GM19238 (cell line): ENCODE results near the gene GNPTG.

Experiments
- DNase-seq: peaks from one replicate; pipeline ENCODE4 v3.0.0; 2011; ENCODE audit warnings: low spot score; ENCODE audit not compliant: insufficient read length

GNPTG gene

DNA sequence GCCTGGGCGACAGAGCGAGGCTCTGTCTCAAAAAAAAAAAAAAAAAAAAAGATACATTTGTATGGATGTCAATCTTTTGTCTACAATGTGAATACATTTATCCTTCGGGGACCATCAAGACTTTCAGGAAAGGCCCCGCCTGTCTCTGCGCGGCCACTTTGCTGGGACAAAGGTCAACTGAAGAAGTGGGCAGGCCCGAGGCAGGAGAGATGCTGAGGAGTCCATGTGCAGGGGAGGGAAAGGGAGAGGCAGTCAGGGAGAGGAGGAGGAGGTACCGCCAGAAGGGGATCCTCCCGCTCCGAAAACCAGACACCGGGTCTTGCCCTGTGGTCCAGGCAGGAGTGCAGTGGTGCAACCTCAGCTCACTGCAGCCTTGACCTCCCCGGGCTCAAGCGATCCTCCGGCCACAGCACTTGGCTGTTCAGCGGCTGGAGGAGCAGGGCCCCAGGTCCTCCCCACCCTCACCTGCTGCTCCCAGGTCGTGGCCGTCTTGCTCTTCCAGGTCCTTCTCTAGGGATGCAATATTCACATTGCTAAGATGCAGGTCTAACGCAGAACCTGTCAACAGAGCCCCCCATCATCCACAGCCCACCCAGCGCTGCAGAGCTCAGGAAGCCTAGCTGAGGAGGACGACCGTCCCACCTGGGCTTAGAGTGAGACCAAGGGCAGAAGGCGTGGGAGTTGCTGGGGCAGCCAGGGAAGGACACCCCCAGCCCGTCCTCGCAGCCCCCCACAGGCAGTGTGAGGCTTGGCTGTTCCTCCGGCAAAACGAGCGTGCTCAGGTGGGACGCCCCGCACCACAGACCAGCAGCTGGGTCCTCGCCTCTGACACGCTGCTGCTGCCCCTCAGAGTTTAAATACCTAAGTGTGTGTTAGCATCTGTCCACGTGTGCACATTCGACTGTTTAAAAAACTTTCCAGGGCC is 19.6 kb downstream of the GNPTG start:
- no peak for DNase-seq

GRCh38 chr16:1372292-1372950 is 20.7 kb downstream of the GNPTG start:
- DNase-seq, result no peak

- no peak for DNase-seq
These were observed 22.9 kb downstream of the GNPTG start for GRCh38 chr16:1374418-1375297.

- no peak for DNase-seq
These were observed 23.5 kb downstream of the GNPTG start for GRCh38 chr16:1375298-1375640.

DNA sequence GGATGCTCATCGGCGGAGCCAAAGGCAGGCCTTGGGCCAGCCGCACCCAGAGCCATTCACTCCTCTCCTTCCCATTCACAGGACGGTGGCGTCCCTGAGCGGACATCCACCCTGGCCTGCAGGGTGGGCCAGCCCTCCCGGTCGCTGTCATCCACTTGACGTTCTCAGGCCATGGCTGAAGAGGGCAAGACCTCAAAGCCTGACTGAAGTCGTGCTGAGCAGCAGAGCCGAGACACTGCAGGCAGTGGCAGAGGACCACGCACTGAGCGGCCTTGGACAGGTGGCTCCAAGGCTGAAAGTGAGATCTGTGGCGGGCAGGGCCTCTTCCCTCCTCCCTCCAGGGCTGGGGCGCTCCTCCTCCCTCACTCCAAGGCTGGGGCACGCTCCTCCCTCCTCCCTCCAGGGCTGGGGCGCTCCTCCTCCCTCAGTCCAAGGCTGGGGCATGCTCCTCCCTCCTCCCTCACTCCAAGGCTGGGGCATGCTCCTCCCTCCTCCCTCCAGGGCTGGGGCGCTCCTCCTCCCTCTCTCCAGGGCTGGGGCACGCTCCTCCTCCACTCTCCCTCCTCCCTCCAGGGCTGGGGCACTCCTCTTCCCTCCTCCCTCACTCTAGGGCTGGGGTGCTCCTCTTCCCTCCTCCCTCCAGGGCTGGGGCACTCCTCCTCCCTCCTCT is 24.1 kb downstream of the GNPTG start:
- no peak for DNase-seq

DNA sequence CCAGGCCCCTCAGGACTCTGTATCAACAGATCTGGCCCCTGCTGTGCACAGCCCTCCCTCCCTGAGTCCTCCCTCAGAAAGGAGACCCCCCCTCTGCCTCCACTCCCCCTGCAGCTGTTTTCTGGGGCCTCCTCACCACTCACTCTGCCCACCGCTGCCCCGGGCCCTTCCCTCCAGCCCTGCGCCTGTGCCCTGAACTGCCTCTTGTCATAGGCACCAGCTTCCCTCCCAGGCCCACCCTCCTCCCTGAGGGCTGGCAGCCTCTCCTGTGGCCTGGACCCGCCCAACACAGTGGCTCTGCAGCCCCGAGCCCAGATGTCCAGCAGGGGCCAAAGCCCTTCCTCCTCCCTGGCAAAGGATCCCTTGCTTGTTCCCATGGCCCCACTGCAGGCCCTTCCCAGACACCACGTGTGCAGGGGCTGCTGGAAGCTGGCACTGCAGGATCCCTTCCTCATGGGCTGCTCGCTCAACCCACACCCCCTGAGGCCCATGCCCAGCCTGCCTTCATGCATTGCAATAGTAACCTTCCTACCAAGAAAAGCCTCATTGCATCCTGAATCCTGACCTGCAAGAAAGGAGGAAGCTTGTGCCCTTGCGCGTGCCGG is 25.8 kb downstream of the GNPTG start:
- no peak for DNase-seq

- no peak for DNase-seq
These were observed 26.5 kb downstream of the GNPTG start for GRCh38 chr16:1378087-1378803.

DNA sequence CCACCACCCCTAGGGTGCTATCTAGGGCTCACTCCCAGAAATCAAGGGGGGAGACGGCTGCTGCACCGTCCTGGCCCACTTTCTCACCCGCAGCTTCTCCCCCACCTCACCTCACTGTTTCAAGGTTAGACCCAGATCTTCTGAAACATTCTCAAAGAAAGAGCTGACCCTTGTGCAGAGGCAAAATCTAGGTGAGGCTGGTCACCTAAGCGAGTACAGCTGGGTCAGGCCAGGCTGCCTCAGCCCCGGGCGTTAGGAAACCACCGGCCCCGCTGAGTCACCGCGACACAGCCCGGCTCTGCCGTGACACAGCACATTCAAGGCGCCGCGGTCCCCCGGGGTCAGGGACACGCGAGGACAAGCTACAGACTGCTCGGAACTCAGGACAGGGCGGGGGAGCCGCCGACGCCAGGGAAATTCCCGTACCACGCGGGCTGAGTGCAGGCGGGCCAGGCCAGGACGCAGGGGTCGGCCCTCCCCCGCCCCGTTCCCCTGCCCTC is 27.1 kb downstream of the GNPTG start:
- peak; percentile 58 for DNase-seq

DNA sequence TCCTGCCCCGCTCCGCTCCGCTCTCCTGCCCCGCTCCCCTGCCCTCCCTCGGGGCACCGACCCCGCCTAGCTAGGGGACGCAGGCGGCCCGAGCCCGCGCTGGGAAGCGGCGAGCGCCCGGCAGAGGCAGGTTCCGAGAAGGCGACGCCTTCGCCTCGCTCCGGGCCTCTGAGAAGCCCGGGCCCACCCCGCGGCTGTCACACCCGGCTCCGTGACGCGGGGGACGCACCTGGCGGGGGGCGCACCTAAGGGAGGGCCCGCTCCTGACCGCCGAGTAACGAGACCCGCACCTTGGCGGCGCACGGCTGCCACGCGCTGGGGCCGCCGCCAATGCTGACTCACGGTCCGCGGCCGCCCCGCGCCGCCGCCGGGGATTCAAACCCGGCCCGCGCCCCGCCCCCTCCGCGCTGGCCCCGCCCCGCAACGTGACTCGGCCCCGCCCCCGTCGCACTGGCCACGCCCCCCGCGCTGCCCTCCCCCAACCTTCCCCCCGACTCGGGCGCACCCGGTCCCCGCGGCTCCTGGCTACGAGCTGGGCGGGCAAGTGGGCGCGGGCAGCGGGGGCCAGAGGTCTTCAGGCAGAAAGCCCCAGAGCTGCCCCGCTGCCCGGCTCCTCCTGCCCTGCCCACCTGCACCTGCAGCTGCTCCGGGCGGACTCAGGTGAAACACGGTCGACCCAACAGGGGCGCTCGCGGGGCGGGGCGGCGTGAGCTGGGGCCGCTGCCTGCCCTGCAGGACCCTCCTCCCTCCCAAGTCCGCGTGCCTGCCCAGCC is 27.8 kb downstream of the GNPTG start:
- peak; percentile 81 for DNase-seq

DNA sequence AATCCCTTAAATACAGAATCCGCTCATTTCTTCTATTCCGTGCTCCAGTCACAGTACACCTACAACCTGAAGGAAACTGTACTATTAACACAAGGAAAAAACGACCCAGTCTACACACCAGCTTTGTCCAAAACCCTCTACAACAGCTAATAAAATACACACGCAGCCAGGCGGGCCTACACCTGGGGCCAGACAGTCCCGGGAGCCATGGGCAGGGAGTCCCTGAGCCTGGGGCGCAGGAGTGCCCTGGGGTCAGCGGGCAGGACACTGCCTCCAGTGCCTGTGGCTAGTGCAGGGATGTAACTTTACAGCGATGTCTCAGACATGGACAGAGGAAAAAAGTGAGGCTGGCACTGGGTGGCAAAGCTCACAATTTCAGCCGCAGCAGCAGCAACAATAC is 28.5 kb downstream of the GNPTG start:
- no peak for DNase-seq

DNA sequence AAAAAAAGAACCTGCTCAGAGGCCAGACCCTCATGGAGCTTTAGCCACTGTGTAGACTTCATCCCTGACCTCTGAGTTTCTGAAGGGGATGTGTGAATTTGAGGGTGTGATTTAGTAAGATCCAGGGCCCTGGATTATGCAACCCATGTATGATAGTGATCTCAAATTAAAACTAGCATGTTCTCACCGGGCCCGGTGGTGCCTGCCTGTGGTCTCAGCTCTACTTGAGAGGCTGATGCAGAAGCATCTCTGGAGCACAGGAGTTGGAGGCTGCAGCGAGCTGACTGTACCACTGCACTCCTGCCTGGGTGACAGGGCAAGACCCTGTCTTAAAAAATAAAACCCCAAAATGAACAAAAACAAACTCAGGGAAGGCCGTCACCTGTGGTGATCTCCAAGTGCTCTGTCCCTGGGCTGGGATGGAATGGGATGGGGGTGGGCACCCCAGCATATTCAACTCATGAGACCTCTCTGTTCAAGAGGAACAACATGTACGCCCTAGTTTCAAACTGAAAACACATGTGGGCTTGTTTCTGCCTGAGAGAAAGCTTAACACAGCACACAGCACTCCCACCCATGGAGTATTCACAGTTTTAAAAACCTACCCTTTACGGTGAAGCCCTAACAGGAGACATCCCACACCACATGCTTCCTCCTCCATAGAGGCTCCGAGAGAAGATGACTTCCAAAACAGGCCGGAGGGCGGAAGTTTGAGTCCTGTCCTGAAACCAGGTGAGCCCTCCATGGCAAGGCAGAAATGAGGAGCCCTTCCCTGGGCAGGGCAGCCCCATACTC is 30.1 kb downstream of the GNPTG start:
- no peak for DNase-seq

DNA sequence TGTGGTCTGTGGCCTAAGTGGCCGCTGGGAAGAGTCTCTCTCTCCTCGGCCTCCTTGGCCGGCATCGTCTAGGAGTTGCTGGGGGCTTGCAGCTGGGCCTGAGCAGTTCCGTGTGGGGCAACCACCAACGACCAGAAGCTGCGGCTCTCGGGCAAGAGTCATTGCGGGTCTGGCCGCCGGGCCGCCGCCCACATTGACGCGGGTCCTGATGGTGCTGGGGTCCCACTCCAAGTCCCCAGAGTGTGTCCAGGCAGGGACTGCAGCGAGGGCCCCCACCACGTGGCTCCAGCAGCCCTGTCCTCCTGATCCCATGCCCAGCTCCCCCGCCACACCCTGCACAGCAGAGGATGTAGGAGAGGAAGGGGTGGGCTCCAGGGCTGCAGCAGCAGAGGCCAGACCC is 31.8 kb downstream of the GNPTG start:
- no peak for DNase-seq

- DNase-seq, result no peak
These were observed 33.5 kb downstream of the GNPTG start for GRCh38 chr16:1385232-1385631.

DNA sequence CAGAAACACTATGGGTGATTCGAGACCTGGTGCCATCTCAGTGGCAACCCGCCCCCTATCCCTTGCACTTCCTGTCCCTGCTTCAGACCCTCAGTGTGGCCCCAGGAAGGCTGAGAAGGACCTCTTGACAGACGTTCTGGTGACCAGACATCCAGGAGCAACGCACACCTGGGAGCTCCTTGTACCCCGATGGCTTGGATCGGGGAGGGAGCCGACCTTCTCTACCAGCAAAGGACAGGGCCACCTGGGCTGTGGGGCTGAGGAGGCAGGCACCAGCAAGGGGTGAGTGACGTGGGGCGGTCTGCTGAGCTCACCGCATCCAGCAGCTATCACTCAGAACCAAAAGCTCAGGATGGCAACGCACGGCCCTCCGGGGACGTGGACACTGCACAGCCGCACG is 35.6 kb downstream of the GNPTG start:
- DNase-seq, result no peak

DNA sequence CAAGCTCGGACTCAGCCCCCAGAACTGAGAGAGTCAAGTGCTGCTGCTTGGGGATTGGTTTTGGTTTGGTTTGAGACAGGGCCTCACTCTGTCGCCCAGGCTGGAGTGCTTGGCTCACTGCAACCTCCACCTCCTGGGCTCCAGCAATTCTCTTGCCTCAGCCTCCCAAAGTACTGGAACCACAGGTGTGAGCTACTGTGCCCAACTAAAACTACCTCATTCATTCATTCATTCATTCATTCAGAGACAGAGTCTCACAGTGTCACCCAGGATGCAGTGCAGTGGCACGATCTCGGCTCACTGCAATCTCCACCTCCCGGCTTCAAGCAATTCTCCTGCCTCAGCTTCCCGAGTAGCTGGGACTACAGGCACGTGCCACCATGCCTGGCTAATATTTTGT is 38.0 kb downstream of the GNPTG start:
- DNase-seq, result no peak

DNA sequence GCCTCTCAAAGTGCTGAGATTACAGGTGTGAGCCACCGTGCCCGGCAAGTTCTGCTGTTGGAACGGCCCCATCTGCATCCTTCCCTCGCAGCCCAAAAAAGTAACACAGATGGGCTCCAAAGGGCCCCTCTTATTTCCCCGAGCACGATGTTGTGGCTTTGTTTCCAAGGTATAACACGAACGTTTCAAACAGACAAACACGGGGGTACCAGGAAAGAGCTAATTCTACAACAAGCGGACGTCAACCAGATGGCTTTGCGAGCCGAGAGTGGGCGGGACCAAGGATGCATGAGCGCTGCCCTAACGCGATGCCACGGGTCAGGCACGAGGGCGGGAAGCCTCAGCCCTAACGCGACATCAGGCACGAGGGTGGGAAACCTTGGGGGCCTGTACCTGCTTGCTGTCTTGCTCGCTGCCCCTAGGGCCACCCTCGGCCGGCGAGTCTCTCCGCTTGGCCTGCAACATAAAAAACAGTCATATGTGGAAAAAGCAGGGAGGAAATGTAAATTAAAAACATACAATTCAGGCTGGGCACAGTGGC is 38.6 kb downstream of the GNPTG start:
- no peak for DNase-seq

- DNase-seq, result no peak
These were observed 41.1 kb downstream of the GNPTG start for GRCh38 chr16:1392826-1393225.

- DNase-seq, result no peak
These were observed 42.0 kb downstream of the GNPTG start for GRCh38 chr16:1393613-1394176.
